Stimulated activated CD4-positive, alpha-beta T cell treated with anti-CD3 and anti-CD28 coated beads, Interleukin-2, amount 100 ng/mL, for 24 hours (primary cell): ENCODE data around the gene IL23R.
"Not testable (repeated sequence)": the region's sequence is repeated elsewhere in the genome, so short reads cannot be mapped to it uniquely, and the experiment has no call there.

ENCODE experiments used
- DNase-seq, 2 donors: peaks; one replicate each; pipeline ENCODE4 v3.0.0-alpha.2; 2020

The IL23R gene

DNA sequence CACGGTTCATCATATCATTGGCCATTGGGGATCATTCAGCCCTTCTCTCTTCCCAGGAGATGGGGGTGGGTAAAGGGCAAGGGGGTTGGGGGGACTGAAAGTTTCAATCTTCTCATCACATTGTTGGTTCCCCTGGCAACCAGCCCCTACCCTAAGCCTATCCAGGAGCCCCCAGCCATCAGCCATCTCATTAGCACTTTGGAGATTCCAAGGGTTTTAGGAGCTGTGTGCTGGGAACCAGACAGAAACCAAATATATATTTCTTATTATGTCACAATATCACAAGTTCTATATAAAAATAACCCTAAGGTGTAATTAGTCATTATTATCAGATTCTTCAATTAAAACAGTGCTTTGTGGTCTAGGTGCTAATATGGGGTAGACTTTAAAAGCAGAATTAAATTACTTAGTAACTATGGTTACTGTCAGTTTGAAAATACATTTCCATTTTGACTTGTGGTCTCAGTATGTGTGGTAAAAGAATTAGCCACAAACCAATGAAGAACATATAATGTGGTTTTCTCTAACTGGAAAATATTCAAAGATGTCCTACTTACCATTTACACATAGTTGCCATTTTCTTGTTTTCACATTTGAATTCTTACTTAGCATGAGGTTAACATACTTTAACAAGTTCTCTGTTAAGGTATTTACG is 28.1 kb downstream of the IL23R start:
- DNase-seq = peak in 1 of 2 donors; percentile 34

DNA sequence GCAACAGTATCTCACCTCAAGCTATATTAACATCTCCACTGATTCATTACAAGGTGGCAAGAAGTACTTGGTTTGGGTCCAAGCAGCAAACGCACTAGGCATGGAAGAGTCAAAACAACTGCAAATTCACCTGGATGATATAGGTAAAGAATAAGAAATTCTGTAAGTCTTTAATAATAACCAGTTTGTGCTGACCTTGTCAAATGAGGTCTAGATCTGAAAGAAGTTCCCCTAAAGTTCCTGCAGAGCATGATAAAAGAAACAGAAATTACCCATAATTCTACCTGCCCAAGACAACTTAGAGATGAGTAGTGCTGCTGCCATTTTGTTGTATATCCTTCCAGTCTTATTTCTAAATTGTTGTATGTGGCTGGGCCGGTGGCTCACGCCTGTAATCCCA is 34.5 kb downstream of the IL23R start:
- no peak for DNase-seq

DNA sequence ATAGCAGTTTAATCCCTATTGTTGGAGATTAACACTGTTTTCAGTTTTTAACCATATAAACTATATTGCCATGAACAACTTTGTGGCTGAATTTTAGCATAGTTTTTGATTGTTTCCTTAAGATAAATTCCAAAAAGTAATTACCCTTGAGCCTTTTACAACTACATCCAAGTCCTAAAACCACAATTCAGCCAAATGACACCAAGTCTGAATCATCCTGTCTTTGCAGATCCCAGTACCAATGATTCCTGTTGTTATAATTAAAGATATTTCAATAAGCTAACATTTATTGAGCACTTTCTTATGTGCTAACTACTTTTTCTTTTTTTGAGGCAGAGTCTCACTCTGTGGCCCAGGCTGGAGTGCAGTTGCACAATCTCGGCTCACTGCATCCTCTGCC is 35.6 kb downstream of the IL23R start:
- no peak for DNase-seq

DNA sequence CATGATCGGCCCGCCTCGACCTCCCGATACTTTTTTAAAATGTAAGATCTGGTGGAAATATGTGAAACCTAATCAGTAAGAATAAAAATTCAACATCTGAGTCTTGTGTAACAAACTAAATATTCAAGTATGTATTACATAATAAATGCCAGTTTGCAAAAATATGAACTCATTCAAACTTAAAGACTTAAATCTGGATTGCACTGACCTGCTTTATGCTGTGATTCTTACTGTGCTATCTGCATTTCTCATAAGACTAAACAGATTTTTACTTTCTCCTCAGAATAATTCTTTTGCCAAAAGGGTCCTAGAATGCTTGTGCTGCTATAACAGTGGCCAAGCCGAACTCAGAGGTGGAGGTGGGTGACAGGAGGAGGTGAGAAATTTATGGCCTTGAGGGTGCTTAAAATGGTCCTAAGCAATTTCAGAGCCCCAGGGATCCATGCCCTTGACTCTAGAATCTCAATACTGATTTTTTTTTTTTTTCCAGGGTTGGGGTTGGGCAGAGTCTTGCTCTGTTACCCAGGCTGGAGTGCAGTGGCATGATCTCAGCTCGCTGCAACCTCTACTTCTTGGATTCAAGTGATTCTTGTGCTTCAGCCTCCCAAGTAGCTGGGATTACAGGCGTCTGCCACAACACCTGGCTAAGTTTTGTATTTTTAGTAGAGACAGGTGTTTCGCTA is 38.2 kb downstream of the IL23R start:
- no peak for DNase-seq

DNA sequence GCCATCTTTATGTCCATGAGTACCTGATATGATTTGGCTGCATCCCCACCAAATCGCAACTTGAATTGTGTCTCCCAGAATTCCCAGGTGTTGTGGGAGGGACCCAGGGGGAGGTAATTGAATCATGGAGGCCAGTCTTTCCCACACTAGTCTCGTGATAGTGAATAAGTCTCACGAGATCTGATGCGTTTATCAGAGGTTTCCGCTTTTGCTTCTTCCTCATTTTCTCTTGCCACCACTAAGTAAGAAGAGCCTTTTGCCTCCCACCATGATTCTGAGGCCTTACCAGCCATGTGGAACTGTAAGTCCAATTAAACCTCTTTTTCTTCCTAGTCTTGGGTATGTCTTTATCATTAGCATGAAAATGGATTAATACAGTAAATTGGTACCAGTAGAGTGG is 41.1 kb downstream of the IL23R start:
- DNase-seq = not testable (repeated sequence)

DNA sequence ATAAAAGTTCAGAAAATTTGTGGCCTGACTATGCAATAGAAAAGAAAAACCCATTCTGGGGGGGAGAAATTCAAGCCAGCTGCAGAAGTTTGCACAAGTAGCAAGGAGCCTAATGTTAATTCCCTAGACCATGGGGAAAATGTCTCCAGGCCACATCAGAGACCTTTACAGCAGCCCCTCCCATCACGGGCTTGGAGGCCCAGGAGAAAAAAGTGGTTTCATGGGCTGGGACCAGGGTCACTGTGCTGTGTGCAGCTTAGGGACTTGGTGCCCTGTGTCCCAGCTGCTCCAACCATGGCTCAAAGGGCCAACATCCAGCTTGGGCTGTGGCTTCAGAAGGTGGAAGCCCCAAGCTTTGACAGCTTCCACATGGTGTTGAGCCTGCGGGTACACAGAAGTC is 42.0 kb downstream of the IL23R start:
- DNase-seq = no peak

DNA sequence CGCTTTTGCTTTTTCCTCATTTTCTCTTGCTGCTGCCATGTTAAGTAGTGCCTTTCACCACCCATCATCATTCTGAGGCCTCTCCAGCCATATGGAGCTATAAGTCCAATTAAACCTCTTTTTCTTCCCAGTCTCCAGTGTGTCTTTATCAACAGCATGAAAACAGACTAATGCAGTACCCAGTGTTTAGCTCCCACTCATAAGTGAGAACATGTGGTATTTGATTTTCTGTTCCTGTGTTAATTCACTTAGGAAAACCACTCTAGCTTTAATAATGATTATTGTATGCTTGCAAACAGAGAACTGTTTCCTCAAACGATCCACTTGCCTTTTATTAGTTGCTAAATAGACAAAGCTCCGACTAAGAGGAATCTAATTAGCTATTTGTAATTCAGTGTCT is 43.3 kb downstream of the IL23R start:
- DNase-seq = no peak

DNA sequence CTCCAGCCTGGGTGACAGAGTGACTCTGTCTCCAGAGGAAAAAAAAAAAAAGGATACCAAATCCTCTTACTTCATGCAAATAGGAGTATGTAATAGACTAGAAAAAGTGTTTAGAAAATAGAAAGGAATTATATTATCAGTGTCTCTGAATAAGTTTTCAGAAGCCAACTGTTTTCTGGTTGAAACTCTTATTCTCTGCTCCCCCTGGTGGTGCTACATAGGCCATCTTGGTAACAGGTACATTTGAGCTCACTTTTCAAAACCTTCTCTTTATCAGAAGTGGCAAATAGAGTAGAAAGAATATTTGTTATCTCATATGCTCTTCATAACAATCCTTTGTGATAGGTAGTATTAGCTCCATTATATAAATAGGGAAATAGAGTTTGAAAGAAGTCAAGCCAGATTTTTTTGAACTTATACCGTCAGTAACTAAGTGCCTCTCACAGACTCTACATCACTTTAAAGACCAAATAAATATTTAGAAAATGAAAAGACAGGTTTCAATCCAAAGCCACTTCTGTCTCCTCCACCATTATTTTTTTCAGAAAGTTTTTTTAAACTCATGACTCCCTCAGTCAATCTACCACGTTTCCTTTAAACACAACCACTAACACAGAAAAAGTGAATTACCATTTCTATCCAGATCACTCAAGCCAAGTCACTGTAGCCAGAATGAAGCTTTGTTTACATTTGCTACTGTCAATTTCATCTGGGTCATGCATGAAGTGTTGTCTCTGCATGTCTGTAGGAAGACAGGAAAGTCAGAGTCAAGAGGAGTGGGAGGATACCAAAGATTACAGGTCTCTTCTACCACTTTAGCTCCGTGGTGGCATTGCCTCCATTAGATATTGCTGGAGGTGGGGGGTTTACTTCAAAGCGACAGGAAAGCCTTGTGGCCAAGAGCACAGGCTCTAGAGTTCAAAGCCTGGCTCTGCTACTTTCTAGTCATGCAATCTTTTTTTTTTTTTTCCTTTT is 45.6 kb downstream of the IL23R start:
- peak; percentile 41 to 63 for DNase-seq

DNA sequence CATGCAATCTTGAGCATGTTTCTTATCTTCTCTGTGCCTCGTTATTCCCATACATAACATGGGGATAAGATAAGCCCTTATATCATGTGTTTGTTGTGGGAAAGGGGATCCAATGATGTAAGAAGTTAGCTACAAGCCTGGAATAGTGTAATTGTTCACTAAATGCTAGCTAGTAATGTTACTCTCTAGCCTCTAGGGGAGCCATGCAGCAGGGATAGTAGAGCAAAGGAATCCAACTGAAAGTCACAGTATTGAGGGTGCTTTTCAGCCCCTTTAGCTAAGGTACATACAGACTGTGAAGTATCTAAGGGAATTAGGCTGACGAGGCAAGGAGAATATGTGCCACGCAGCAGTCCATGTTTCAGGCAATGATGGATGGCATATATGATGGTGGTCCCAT is 46.9 kb downstream of the IL23R start:
- DNase-seq = no peak

DNA sequence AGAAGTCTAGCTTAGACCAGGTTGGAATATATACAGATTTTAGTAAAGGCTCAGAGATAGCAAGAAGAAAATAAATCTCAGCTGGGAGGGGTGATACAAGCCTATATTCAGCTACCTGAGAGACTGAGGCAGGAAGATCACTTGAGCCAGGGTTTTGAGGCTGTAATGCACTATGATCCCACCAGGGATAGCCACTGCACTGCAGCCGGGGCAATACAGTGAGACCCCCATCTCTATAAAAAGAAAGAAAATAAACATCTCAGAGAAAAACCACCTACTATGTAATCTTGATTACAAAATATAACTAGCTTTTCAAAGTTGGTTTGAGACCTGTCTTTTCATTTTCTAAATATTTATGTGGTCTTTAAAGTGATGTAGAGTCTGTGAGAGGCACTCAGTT is 47.7 kb downstream of the IL23R start:
- DNase-seq = no peak

DNA sequence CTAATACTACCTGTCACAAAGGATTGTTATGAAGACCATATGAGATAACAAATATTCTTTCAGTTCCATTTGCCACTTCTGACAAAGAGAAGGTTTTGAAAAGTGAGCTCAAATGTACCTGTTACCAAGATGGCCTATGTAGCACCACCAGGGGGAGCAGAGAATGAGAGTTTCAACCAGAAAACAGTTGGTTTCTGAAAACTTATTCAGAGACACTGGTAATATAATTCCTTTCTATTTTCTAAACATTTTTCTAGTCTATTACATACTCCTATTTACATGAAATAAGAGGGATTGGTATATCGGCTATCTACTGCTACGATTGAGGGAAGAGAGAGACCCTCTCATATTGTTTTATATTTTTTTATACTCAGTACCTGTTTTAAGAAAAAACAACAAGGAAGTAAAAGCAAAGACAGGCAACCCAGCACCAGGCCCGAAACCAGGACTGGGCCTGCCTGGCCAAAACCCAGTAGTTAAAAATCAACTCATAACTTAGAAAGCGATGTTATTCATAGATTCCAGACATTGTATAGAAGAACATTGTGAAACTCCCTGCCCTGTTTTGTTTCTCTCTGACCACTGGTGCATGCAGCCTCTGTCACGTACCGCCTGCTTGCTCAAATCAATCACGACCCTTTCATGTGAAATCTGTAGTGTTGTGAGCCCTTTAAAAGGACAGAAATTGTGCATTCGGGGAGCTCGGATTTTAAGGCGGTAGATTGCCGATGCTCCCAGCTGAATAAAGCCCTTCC is 48.3 kb downstream of the IL23R start:
- DNase-seq = peak; percentile 55 to 69

DNA sequence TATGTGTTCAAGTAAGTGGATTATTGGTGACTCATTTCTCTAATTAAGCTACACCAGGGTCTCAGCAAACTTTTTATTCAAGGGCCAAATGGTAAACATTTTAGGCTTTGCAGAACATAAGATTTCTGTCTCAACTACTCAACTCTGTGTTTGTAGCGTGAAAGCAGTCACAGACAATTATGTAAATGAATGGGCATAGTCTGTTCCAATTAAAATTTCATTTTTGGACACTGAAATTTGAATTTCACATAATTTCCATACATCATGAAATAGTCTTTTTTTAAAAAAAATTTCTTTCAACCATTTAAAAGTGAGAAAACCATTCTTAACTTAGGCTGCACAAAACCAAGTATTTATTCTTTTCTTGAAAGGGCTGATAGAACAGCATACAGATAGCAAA is 50.1 kb downstream of the IL23R start:
- DNase-seq = no peak

DNA sequence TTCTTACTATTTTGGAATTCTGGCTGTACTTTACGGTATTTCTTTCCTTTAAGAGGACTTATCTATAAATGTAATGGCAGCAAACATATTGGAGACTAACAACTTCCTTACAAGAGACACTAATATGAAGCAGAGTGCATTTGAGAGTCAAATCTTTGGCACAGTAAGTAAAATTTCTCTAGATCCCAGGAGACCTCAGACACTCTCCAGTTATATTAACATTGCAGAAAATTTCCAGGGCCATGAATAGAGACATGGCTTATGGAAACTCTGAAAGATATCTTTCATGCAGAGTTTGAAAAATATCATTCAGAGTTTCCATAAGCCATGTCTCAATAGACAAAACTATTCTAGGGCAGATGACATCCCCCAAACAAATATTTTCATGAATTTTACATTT is 51.2 kb downstream of the IL23R start:
- no peak for DNase-seq

DNA sequence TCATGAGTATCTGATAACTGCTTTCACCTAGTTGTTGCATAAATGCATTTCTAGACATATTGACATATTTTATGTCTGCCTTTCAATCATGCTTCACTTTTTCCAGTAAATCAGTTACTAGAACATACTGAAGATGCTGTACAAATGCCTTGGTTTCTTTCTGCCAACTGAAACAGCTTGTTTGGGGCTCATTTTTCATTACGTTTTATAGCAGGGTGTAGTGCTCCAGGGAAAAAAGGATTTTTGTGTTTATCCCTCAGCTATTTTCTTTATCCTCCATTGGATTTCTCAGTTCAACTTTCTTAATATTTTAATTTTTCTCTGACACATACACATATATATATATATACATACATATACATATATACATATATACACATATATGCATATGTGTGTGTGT is 51.7 kb downstream of the IL23R start:
- DNase-seq = no peak

DNA sequence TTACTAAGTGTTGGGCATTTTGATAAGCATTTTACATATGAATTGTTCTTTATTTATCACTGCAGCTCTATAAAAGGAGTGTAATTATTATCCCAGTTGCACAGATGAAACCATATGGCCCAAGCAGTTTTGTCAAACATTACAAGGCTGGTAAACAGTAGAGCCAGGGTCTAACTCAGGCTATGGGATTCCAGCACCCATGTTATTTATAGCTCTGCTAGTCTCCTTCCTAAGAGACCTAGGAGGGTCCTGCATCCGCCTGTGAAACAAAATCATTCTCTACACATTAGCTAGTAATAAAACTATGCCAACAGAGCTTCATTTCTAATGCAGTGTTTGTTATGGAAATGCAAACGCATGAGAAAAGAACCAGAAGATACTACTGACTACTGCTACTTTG is 58.6 kb downstream of the IL23R start:
- no peak for DNase-seq

DNA sequence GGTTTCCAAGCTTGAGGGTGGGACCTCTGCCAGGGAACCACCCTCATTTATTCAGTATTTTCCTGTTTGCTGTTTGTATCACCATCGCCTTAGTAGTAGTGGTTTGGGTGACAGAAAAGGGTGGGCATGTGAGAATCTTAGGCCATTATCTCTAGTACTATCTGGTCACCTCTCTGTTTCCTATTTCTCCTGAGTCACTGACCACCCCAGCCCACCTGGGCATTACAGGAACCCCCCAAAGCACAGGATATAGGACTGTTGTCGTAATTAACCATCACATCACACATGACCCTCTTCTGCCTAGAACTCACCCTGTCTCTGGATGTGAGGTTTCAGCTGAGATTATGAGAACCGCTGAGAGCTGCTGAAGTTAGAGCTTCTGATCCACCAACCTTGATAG is 60.4 kb downstream of the IL23R start:
- DNase-seq = no peak

DNA sequence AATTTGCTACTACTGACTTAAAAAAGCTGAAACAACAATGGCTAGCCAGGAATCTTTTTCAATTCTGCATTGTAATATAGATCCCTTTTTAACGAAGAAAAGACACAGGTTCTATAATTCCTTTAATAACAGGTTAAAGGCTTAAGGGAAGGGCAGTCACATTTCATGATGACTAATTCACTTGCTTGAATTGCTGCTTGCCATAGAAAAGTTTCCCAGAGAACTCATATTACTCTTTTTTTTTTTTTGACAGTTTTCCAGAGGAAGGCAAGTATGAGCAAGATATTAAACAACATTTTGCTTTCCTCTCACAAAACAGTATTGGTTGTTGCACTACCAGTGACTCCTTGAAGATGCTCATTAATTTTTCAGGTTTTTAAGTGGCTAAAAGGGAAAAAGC is 60.9 kb downstream of the IL23R start:
- no peak for DNase-seq

DNA sequence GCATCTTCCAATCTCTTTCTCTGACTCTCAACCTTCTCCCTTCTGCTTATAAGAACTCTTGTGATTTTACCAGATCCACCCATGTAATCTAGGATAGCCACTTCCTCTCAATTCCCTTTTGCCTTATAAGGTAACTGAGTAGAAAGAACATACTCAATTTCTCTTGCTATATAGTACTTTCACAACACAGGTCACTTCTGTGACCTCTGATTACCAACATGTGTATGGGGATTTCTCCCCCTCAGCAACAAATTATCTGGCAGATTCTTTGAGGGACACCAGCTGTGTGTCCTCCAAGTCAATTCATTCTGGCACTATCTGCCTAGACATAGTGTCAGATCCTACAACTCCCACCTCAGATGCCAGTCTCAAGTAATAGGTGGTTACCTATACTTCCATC is 62.5 kb downstream of the IL23R start:
- no peak for DNase-seq

DNA sequence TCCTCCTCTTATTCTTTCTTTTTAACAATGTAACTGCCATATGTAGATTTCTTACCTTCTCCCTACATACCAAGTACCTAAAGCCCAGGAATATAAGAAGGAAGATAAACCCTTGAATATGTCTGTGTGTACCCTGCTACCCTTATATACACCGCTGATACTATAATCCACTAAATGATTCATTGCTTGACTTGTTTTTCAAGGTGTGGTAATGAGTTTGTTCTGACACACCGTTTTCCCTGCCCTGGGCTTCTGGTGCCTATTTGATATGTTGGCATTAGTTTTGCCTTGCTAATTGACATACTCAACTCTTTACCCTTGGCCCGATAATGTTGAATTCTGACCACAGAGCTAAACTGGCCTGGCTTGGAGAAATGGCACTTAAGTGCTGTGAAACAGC is 64.3 kb downstream of the IL23R start:
- no peak for DNase-seq

DNA sequence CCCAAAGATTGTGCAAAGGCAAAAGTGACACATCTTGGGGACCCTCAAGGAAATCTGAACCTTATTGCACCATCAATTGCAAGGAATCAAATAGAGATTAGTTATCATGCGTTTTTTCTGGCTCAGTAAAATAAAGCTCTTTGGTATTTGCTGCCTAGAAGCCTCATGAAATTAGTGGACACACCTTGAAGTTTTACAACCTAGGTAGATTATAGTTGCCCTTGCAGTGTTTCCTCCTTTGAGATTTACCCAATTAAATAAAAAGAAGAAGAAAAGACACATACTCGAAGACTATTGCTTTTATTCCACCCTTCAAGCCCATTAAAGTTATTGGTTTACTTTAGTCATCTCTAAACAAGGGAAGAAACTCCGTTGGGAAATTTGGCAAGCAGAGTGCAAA is 70.0 kb downstream of the IL23R start:
- DNase-seq = no peak

DNA sequence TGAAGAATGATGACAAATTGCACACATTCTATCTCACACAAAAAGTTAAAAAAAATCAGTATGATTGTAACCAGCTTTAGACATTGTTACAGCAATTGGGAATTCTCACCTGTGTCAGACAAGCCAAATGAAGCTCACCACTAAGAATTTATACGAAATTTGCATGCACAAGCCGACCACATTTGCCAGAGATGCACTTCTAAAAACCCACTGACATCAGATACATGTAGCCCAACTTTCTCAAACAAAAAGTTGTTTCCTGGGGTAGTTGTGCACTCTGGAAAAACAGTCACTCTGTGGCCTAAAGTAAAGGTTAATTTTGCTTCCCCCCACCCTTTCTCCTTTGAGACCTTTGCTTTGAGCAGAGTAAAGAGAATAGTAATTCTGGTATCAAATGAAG is 73.5 kb downstream of the IL23R start:
- no peak for DNase-seq

DNA sequence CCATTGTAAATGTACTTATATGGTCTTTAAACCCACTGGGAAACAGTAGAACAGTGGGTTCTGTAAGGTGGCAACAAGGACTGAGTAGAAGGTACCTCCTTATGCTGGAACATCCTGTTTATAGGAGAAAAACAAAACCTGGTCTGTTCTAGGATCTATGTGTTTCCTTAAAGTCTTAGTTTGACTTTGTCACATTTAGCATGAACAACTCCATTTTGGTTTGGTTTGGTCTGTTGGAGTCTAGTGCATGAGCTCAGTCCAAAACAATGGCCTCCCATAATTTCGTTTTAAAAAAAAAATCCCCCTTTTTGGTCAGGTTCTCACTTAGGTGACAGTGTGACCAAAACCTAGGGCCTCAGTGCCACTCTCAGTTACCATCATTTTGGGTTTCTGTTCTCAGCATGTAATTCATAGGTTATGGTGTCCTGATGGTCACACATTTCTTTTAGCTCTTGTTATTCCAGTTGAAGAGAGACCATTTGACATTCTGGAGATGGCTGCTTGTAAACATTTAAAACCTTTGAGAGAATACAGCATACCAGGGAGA is 75.0 kb downstream of the IL23R start:
- no peak for DNase-seq

DNA sequence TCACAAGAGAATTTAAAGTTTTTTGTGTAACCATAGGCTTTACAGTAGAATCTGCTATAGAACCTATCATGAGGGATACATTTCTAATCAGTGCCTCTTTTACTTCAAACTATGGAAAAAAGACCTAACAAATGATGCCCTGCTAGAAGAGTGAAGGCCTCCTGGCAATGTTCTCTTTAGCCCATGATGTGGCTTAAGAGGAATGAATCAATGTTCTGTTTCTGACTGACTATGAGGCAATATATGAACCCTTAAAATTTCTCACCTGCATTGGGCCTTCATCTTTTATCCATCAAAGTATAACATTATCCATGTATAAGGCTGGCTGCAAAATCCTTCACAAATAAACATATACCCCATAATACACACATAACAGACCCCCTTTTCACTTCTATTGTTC is 75.8 kb downstream of the IL23R start:
- no peak for DNase-seq
